NT2/D1 (cell line): ENCODE results near the gene CEBPE.

ENCODE experiments used
- SUZ12 ChIP-seq: IDR thresholded peaks from 2 replicates; pipeline ENCODE4 v1.6.1; 2011; ENCODE audit not compliant: insufficient read length, insufficient read depth; ENCODE audit errors: extremely low read depth
- YY1 ChIP-seq: IDR thresholded peaks from 2 replicates; pipeline ENCODE4 v1.6.1; 2011; ENCODE audit not compliant: insufficient read length, insufficient read depth

DNA sequence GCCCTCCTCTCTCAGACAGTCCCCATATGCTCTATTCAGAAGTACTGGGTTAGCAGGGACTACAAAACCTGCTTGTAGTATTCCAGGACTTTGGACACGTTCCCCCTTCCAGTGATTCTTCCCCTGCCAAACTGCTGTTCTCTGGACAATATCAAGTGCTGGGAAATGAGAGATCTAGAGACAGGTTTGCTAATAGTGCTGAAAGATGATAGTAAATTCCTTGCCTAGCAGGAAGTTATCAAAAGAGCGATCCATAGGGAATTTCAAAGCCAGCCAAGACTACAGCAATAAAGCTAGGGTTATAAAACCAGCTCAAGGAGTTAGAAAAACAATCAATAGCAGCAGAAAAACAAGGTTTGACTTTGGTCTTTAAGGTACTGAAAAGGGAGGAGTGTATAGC is 49.2 kb upstream of the CEBPE start:
- no peak for TF ChIP-seq SUZ12
- no peak for TF ChIP-seq YY1
